ENCODE measurements around the gene SLC15A5.

The SLC15A5 gene, protein sequence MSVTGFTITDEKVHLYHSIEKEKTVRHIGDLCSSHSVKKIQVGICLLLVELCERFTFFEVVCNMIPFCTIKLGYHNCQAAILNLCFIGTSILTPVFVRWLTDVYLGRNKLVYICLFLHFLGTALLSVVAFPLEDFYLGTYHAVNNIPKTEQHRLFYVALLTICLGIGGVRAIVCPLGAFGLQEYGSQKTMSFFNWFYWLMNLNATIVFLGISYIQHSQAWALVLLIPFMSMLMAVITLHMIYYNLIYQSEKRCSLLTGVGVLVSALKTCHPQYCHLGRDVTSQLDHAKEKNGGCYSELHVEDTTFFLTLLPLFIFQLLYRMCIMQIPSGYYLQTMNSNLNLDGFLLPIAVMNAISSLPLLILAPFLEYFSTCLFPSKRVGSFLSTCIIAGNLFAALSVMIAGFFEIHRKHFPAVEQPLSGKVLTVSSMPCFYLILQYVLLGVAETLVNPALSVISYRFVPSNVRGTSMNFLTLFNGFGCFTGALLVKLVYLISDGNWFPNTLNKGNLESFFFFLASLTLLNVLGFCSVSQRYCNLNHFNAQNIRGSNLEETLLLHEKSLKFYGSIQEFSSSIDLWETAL
- total RNA-seq: 0 reads per million in 2 experiments

DNA sequence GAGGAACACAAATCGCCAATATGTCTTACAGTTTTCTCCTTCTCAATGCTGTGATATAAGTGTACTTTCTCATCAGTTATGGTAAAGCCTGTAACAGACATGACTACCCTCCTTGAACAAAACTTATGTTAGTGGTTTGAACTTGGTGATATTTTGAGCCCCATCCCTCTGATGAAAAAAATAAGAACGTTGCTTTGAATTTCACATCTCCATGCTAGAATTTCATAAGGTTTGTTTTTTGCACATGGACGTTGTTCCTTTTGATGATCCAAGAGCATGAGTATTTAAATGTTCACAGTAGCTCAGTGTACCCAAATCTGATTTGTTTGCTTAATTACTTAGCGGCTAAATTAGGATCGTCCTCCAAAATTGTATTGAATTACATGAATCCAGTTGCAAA, at the start of gene SLC15A5:
Gene SLC15A5 (minus strand): TSS at position 101 of the 400 bp plus-strand sequence. CDS start 0 bp downstream, at position 101.
- no peak for DNase-seq (ENCODE audit: low read depth)

DNA sequence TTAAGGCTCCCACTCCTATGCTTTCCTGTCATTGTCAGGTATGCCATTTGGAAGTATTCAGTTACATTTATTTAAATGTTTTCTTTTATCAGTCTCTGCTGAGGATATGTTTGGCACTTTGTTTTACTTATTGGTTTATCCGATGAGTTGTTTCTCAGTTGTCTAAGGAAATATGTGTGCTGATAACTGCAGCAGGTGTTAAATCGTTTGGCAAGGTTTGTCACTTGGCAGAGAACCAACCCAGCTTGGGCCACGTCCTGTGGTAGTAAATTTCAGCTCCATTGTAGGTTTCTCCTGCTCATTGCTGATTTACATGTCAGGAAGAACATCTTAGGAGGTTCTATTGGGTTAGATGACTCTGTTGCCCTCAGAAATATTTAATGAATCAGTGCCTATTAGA, 47.9 kb upstream of the SLC15A5 start:
- DNase-seq (ENCODE audit: low read depth): no peak

DNA sequence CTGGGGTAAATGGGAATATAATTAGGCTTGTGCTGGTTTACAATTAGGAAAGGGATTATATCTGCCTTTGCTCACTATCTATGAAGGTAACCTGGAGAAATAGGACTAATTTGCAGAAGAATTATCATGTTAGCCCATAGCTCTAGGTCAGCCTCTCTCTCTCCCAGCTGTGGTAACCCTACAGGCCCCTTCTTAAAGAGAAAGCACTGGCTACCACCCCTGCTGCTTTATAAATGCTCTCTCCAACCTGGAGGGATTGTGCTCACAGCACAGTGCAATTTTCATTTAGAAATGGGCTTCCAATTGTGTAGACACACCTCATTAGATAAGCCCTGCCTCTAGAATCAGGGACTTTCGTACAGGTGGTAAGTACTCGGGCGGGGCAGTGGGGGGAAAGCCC, 47.3 kb upstream of the SLC15A5 start:
- DNase-seq (ENCODE audit: low read depth): no peak

DNA sequence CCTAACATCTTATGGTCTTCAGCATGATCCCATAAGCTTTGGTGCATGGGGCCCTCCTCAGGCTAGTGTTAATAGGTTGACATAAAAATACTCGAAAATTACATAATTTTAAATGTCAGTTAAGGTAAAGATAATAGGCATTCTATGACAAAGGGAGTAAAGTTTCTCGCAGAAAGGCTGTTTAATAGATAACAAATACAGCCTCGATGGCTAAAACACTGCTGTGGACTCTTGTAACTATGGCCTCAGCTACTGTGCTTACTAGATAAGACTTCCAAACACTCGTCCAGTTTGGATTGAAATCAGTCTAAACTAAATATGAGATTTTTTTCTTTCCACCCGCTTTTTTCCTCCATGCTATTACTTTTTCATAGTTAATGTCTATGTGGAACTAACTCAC, 46.8 kb upstream of the SLC15A5 start:
- no peak for DNase-seq (ENCODE audit: low read depth)

GRCh38 chr12:16323638-16324037, 46.2 kb upstream of the SLC15A5 start:
- no peak for DNase-seq (ENCODE audit: low read depth)

DNA sequence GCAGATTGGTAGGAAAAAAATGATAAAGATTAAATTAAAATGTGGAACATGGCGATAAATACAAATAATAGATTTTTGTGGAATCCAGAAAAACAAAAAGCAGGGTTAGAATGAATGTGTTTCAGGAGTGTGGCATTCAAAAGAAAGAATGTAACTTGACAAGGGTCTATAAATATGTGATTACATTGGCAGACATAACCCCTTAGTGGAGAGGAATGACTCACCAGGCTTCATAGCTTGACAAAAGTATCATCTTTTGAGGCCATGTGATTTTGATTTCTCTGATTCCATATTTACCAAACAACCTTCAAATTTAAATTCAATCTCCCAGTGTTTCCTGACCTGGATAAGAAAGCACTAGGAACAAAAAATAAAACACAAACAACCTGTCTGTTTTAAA, 45.5 kb upstream of the SLC15A5 start:
- no peak for DNase-seq (ENCODE audit: low read depth)

- no peak for DNase-seq (ENCODE audit: low read depth)
These were observed 33.4 kb upstream of the SLC15A5 start for GRCh38 chr12:16310934-16311333.

GRCh38 chr12:16307856-16308475, 30.5 kb upstream of the SLC15A5 start:
- no peak for DNase-seq (ENCODE audit: low read depth)

GRCh38 chr12:16303939-16304338, 26.5 kb upstream of the SLC15A5 start:
- no peak for DNase-seq (ENCODE audit: low read depth)

GRCh38 chr12:16300736-16301135, 23.3 kb upstream of the SLC15A5 start:
- no peak for DNase-seq (ENCODE audit: low read depth)

DNA sequence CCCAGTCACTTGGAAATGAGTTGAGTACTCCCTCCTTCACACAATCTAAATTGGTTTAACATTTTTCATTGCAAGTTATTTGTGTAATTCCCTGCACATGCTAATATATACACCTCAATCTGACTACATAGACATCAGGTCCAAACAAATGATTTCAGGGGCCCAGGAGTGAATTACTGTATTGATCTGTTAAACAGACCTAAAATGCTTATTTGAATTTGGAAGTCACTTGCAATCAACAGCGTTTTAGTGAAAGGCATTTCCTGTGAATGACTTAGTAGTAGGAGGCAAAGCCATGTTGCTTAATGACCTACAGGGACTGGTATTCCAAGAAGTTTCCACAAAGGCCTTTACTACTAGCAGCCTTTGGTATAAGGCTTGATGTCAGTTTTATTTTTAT, 22.6 kb upstream of the SLC15A5 start:
- no peak for DNase-seq (ENCODE audit: low read depth)

- no peak for DNase-seq (ENCODE audit: low read depth)
These were observed 21.9 kb upstream of the SLC15A5 start for GRCh38 chr12:16299403-16299802.

DNA sequence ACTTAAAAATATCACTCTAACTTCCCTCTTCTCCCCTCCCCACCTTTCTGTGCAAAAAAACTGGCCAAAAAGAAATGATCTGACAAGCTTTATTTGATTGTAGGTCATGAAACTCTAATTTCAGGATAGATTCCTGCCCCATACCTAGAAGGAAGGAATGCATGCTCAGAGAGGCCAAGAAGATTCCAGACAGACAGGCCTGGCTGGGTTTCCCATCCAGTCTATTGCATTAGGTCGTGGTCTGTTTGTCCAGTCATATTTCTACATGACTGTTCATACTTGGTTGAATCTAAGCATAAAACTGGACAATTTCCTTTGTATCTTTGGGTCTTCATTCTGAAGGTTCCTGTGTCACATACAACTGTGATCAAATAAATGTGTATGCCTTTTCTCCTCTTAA, 20.0 kb upstream of the SLC15A5 start:
- no peak for DNase-seq (ENCODE audit: low read depth)

GRCh38 chr12:16294376-16294956, 17.0 kb upstream of the SLC15A5 start:
- no peak for DNase-seq (ENCODE audit: low read depth)

DNA sequence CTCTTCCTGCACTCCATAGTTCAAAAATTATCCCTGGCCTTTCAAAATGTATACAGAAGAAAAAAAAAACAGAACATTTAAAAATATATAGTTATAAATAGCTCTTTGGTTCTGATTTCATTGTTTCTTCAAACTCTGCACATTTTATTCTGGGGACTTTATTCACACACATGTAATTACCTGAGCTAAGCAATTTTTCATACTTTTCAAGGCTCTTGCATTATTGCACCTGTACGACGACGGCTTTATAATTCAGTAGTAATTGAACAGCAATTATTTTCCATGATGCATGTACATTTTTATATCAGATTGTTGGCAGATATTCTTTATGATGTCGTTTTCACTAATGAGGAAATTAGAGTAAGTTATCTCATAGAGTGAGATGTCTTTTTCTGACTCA, 13.5 kb upstream of the SLC15A5 start:
- DNase-seq (ENCODE audit: low read depth): no peak

GRCh38 chr12:16285586-16285985, 8.1 kb upstream of the SLC15A5 start:
- DNase-seq (ENCODE audit: low read depth): no peak

DNA sequence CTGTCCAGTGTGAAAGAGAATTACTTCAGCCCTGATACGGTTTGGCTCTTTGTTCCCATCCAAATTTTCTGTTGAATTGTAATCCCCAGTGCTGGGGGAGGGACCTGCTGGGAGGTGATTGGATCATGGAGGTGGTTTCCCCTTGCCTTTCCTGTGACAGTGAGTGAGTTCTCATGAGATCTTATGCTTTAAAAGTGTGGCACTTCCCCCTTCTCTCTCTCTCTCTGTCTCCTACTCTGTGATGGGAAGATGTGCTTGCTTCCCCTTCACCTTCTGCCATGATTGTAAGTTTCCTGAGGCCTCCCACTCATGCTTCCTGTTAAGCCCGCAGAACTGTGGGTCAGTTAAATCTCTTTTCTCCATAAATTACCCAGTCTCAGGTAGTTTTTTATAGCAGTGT, 5.5 kb upstream of the SLC15A5 start:
- no peak for DNase-seq (ENCODE audit: low read depth)

DNA sequence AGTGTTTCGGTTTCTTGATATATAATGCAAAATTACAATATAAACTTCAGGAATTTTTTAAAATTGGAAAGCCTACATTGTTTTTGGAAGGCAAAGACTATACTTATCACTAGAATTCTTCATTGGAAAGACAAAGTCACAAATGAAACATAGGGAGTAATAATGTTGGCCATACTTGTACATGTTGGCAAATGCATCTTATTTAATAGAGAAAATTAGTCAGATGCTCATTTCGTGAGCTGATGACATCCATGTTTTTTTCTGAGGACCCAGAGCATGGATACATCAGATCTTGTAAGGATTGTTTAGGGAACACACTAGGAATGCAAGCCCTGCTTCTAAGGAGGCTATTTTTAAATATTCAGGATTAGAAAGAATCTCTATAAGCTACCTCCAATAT, 4.6 kb upstream of the SLC15A5 start:
- DNase-seq (ENCODE audit: low read depth): no peak

DNA sequence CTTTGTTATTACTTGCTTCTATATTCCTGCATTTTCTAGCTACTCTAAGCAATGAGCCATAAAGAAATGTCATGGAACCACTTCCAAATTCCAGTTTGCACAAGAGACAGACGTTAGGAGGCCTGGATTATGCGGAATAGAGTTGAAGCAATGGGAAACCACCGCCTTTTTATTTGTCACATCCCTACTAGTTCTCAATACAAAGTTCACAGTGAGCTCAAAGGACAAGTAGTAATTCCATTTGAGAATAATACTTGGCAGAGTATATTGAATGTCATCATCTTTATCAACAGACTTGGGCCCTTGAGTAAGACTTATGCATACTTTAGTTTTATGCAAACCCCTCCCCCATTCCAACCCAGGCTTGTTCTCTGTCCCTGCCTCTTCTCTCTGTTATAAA, 3.7 kb upstream of the SLC15A5 start:
- no peak for DNase-seq (ENCODE audit: low read depth)

DNA sequence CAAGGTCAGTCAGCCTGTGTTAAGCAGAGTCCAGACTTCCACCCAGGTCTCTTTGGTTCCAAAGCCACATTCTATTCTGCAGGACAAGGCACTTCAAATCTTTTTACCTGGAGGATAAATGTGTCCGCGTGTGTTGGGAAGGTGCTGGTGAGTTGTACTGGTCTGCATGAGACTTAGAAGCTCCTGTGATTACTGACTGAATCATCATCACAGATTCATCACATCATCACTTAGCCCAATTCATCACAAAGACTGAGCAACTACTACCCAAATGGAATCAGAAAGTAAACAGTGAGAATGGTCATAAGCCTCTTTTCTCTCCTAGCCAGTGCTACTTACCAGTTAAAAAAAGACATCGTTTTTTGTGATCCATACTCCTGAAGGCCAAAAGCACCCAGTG, 5.3 kb downstream of the SLC15A5 start:
- no peak for DNase-seq (ENCODE audit: low read depth)

GRCh38 chr12:16271062-16271461, 6.4 kb downstream of the SLC15A5 start:
- no peak for DNase-seq (ENCODE audit: low read depth)

DNA sequence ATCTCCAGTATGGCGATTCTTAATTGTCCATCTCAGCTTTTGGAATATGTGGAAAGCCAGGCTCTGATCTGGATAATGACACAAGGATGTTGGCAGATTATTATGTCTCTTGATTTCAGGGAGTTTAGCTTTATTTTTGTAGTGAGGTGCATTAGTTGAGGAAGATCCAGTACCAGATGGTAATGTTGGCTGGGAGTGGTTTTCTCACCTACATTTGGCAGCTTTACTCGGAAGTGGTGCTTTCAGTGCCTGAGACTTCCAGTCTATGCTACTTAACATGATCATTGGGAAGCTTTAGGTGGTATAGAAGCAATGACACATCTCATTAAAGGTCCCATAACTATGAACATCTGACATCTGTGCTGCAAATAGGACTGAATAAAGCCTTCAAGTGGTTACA, 7.5 kb downstream of the SLC15A5 start:
- DNase-seq (ENCODE audit: low read depth): no peak

DNA sequence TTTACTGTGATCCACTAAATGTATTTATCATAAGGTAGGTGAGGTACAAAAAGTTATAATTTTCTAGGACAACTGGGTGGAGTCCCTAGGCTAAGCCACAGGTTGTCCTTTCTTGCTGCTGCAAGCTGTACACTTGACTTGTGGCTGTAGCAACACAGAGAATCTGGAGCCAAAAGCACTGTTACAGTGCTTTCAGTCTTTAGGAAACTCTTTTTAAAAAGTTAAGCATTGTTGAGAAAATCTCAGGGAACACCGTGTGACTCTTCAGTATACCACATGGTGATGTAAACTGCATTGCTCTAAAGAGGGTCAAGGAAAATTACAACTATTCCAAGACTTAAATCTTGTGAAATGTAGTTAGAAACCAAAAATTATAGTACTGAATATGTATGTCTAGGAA, 11.4 kb downstream of the SLC15A5 start:
- no peak for DNase-seq (ENCODE audit: low read depth)

Measured in T follicular helper cell (primary cell).